ENCODE data around the gene TTF2. TPM values are rescaled to one million over a fixed set of nuclear protein-coding genes. Genes with fewer than 3 reads are reported as not detected.
A peak's percentile ranks its signal among the peaks of the same experiment; 100 is the strongest.
"Not testable (repeated sequence)": the region's sequence is repeated elsewhere in the genome, so short reads cannot be mapped to it uniquely, and the experiment has no call there.

Gene TTF2
- total RNA-seq, 1 experiment from 2014 or later = 38.6 TPM

DNA sequence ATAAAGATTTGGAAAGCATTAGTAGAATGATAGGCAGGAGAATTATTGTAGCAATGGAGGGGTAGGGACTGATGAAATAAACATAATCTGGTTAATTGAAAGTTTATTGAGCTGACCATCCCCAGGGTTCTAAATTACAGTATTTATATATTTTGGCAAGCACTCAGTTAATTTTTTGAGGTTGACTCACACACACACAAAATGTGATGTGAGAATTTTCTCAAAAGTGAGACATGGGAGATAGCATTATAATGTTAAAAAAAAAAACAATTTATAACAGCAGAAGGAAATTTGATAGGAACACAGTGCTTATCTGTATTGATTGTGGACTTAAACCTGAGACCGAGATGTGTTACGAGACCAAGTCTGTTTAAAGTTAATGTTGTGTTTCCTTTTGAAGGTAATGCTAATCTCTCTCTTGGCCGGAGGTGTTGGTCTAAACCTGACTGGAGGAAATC lies 36.9 kb downstream of the TTF2 start:
- ChIA-PET POLR2A (interaction anchor here (1.5 kb wide), 1 partner anchor 22 kb away, joined by 4 read pairs; no protein-coding TSS in a partner anchor), CTCF (interaction anchor here (0.6 to 1.9 kb wide), 7 partner anchors 14 to 1314 kb away, joined by 3 to 5 read pairs (median 3); no protein-coding TSS in a partner anchor)
- H3K36me3 Mint-ChIP-seq (ENCODE audit: insufficient read depth, unreplicated experiment) = peaks cover 46% of the 10 kb centered on the region
- no peak for TF ChIP-seq CTCF (IDR thresholded peaks at IDR 0.05; ENCODE audit: unreplicated experiment)
- DNase-seq (ENCODE audit: unreplicated experiment) = no peak
- peak overlapping the region; percentile 46 for H3K27ac Mint-ChIP-seq (ENCODE audit: low read depth, unreplicated experiment)
- H3K4me1 Mint-ChIP-seq (ENCODE audit: insufficient read depth, unreplicated experiment) = peaks cover 36% of the 10 kb centered on the region
- no peaks in the 10 kb centered on the region for H3K9me3 Mint-ChIP-seq (ENCODE audit: unreplicated experiment)
- intact Hi-C loops (cut with micrococcal nuclease) = no loop called here
- H3K27me3 Mint-ChIP-seq (ENCODE audit: insufficient read depth, unreplicated experiment) = no peaks in the 10 kb centered on the region
- no TSS peak for BruUV-seq (replicated peaks)
- H3K4me3 Mint-ChIP-seq (ENCODE audit: unreplicated experiment) = no peak overlapping the region

GRCh38 chr1:117097443-117097842 lies 37.3 kb downstream of the TTF2 start:
- Mint-ChIP-seq H3K4me1 (ENCODE audit: insufficient read depth, unreplicated experiment) (peaks cover 36% of the 10 kb centered on the region), H3K27ac (ENCODE audit: low read depth, unreplicated experiment) (no peak overlapping the region), H3K36me3 (ENCODE audit: insufficient read depth, unreplicated experiment) (peaks cover 47% of the 10 kb centered on the region), H3K9me3 (ENCODE audit: unreplicated experiment) (no peaks in the 10 kb centered on the region), H3K4me3 (ENCODE audit: unreplicated experiment) (no peak overlapping the region), H3K27me3 (ENCODE audit: insufficient read depth, unreplicated experiment) (no peaks in the 10 kb centered on the region)
- TF ChIP-seq CTCF (IDR thresholded peaks at IDR 0.05; ENCODE audit: unreplicated experiment) = no peak
- ChIA-PET POLR2A (no interaction called here), CTCF (interaction anchor here (0.8 to 1.4 kb wide), 3 partner anchors 14 to 30 kb away, joined by 3 to 4 read pairs (median 3); no protein-coding TSS in a partner anchor)
- BruUV-seq (replicated peaks) = no TSS peak
- intact Hi-C loops (cut with micrococcal nuclease) = no loop called here
- DNase-seq (ENCODE audit: unreplicated experiment) = no peak

GRCh38 chr1:117098287-117098890 lies 38.3 kb downstream of the TTF2 start:
- ChIA-PET CTCF (interaction anchor here (0.6 to 1.1 kb wide), 7 partner anchors 13 to 448 kb away, joined by 3 to 6 read pairs (median 4); no protein-coding TSS in a partner anchor), POLR2A (interaction anchor here (1.0 kb wide), 1 partner anchor 21 kb away, joined by 3 read pairs; no protein-coding TSS in a partner anchor)
- no peaks in the 10 kb centered on the region for H3K27me3 Mint-ChIP-seq (ENCODE audit: insufficient read depth, unreplicated experiment)
- no peak for TF ChIP-seq CTCF (IDR thresholded peaks at IDR 0.05; ENCODE audit: unreplicated experiment)
- H3K36me3 Mint-ChIP-seq (ENCODE audit: insufficient read depth, unreplicated experiment) = peaks cover 47% of the 10 kb centered on the region
- H3K27ac Mint-ChIP-seq (ENCODE audit: low read depth, unreplicated experiment) = no peak overlapping the region
- H3K4me1 Mint-ChIP-seq (ENCODE audit: insufficient read depth, unreplicated experiment) = peaks cover 29% of the 10 kb centered on the region
- intact Hi-C loops (cut with micrococcal nuclease) = no loop called here
- no peak for DNase-seq (ENCODE audit: unreplicated experiment)
- BruUV-seq (replicated peaks) = no TSS peak
- no peaks in the 10 kb centered on the region for H3K9me3 Mint-ChIP-seq (ENCODE audit: unreplicated experiment)
- H3K4me3 Mint-ChIP-seq (ENCODE audit: unreplicated experiment) = no peak overlapping the region

DNA sequence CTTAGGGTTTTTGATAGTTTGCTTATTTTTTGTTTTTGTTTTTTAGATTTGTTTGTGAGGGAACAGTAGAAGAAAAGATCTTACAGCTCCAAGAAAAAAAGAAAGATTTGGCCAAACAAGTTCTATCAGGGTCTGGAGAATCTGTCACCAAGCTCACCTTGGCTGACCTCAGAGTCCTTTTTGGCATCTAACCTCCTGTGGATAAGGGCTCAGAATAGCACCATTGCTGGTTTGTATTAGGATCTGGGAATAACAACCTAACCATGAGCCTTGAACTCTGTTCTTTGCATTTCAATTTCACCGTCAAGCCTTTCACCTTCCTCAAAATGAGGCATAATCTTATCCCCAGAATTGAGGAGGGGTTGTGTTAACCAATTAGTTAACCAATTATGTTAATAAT lies 41.2 kb downstream of the TTF2 start:
- Mint-ChIP-seq H3K27me3 (ENCODE audit: insufficient read depth, unreplicated experiment) (no peaks in the 10 kb centered on the region), H3K4me1 (ENCODE audit: insufficient read depth, unreplicated experiment) (peaks cover 11% of the 10 kb centered on the region), H3K27ac (ENCODE audit: low read depth, unreplicated experiment) (no peak overlapping the region), H3K4me3 (ENCODE audit: unreplicated experiment) (no peak overlapping the region), H3K36me3 (ENCODE audit: insufficient read depth, unreplicated experiment) (peaks cover 54% of the 10 kb centered on the region), H3K9me3 (ENCODE audit: unreplicated experiment) (no peaks in the 10 kb centered on the region)
- no TSS peak for BruUV-seq (replicated peaks)
- no peak for TF ChIP-seq CTCF (IDR thresholded peaks at IDR 0.05; ENCODE audit: unreplicated experiment)
- intact Hi-C loops (cut with micrococcal nuclease) = no loop called here
- no peak for DNase-seq (ENCODE audit: unreplicated experiment)
- ChIA-PET POLR2A (interaction anchor here (0.6 kb wide), 1 partner anchor 71 kb away, joined by 4 read pairs; no protein-coding TSS in a partner anchor), CTCF (interaction anchor here (0.6 to 1.1 kb wide), 3 partner anchors 34 to 434 kb away, joined by 3 to 6 read pairs (median 3); no protein-coding TSS in a partner anchor)

GRCh38 chr1:117101858-117102257 lies 41.7 kb downstream of the TTF2 start:
- H3K36me3 Mint-ChIP-seq (ENCODE audit: insufficient read depth, unreplicated experiment) = peaks cover 50% of the 10 kb centered on the region
- ChIA-PET POLR2A (interaction anchor here (0.6 kb wide), 1 partner anchor 70 kb away, joined by 4 read pairs; no protein-coding TSS in a partner anchor), CTCF (interaction anchor here (0.6 to 1.1 kb wide), 2 partner anchors 35 to 97 kb away, joined by 3 to 6 read pairs; no protein-coding TSS in a partner anchor)
- H3K4me1 Mint-ChIP-seq (ENCODE audit: insufficient read depth, unreplicated experiment); DNase-seq (ENCODE audit: unreplicated experiment); H3K9me3 Mint-ChIP-seq (ENCODE audit: unreplicated experiment); H3K27ac Mint-ChIP-seq (ENCODE audit: low read depth, unreplicated experiment); H3K4me3 Mint-ChIP-seq (ENCODE audit: unreplicated experiment); intact Hi-C loops (cut with micrococcal nuclease); H3K27me3 Mint-ChIP-seq (ENCODE audit: insufficient read depth, unreplicated experiment): not testable (repeated sequence)
- TSS peak; percentile 22 for BruUV-seq (replicated peaks)

All from MCF 10A (cell line).